Choroid plexus epithelial cell (primary cell): Measurements from ENCODE around the gene PER3.
A peak's percentile ranks its signal among the peaks of the same experiment; 100 is the strongest.

Experiments used
- DNase-seq: peaks from one replicate; pipeline ENCODE4 v3.0.0-alpha.2; 2010; ENCODE audit warnings: low read depth
- H3K4me3 ChIP-seq: 2 replicates; pipeline ENCODE4 v1.5.1; 2011; ENCODE audit warnings: low read depth, mild to moderate bottlenecking, control low read depth, low read length, moderate library complexity
- TF ChIP-seq, protein P1 (sequence below): conservative IDR thresholded peaks from 2 replicates; pipeline ENCODE4 v1.5.1; 2011; ENCODE audit warnings: low read depth, mild to moderate bottlenecking, control low read depth, inconsistent platforms, low read length, moderate library complexity

PER3 gene

GRCh38 chr1:7783826-7784491 lies at the start of gene PER3:
TSS of gene PER3 (plus strand) at chr1:7784291. CDS start at chr1:7784878, 587 bp downstream.
- DNase-seq, result peak; percentile 98
- H3K4me3 ChIP-seq, result peak within 1 kb of the TSS; percentile 60
- TF ChIP-seq, protein P1, sequence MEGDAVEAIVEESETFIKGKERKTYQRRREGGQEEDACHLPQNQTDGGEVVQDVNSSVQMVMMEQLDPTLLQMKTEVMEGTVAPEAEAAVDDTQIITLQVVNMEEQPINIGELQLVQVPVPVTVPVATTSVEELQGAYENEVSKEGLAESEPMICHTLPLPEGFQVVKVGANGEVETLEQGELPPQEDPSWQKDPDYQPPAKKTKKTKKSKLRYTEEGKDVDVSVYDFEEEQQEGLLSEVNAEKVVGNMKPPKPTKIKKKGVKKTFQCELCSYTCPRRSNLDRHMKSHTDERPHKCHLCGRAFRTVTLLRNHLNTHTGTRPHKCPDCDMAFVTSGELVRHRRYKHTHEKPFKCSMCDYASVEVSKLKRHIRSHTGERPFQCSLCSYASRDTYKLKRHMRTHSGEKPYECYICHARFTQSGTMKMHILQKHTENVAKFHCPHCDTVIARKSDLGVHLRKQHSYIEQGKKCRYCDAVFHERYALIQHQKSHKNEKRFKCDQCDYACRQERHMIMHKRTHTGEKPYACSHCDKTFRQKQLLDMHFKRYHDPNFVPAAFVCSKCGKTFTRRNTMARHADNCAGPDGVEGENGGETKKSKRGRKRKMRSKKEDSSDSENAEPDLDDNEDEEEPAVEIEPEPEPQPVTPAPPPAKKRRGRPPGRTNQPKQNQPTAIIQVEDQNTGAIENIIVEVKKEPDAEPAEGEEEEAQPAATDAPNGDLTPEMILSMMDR, result no peak

GRCh38 chr1:7738044-7738443 lies 46.0 kb upstream of the PER3 start:
- no peak overlapping the region for H3K4me3 ChIP-seq
- TF ChIP-seq, protein P1, result no peak
- no peak for DNase-seq

DNA sequence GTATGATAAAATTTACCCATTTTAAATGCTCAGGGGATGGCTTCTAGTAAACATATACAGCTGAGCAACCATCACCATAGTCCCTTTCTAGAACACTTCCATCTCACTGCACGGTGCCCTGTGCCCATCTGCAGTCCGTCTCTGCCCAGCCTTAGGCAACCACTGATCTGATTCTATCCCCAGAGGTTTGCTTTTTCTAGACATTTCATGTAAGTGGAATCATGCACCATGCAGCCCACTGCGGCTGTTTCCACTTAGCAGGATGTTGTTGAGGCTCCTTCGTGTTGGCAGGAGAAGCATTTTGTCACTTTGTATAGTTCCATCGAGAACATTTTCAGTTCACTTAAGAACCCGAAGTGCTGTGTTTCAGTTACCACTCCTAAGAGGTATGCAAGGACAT lies 40.7 kb upstream of the PER3 start:
- TF ChIP-seq, protein P1, result no peak
- no peak overlapping the region for H3K4me3 ChIP-seq
- DNase-seq, result no peak

- DNase-seq, result no peak
- TF ChIP-seq, protein P1, result no peak
- no peak overlapping the region for H3K4me3 ChIP-seq
Observed at GRCh38 chr1:7744882-7745281, 39.2 kb upstream of the PER3 start.

DNA sequence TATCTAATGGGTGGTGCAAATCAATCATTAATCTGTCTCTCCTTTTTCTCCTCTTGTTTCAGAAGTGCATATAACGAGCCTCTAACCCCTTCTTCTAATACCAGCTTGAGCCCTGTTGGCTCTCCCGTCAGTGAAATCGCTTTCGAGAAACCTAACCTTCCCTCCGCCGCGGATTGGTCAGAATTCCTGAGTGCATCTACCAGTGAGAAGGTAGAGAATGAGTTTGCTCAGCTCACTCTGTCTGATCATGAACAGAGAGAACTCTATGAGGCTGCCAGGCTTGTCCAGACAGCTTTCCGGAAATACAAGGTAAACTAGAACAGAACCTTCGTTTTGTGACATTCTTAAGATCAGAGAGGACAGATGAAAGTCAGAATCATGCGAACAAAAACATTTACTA lies 38.3 kb upstream of the PER3 start:
- TF ChIP-seq, protein P1, result no peak
- DNase-seq, result no peak
- no peak overlapping the region for H3K4me3 ChIP-seq

GRCh38 chr1:7747605-7748004 lies 36.5 kb upstream of the PER3 start:
- DNase-seq, result no peak
- H3K4me3 ChIP-seq, result no peak overlapping the region
- TF ChIP-seq, protein P1, result no peak

GRCh38 chr1:7749126-7749525 lies 35.0 kb upstream of the PER3 start:
- no peak overlapping the region for H3K4me3 ChIP-seq
- TF ChIP-seq, protein P1, result no peak
- DNase-seq, result no peak
